Colon (tissue), 2 donors: ENCODE results near the gene KPNA2.
"Not testable (repeated sequence)": the region's sequence is repeated elsewhere in the genome, so short reads cannot be mapped to it uniquely, and the experiment has no call there.

Source experiments
- FAIRE-seq: peaks from 2 replicates; lab custom pipeline; 2012; peaks lifted over from hg19 to GRCh38; lab: Jason Lieb, UNC
- donor health status: control.
- donor health status: control.

The KPNA2 gene

GRCh38 chr17:68035523-68036303, at the start of gene KPNA2:
Gene KPNA2, plus strand, starts transcription at chr17:68035735. Its CDS starts 1,398 bp downstream, at chr17:68037133.
- FAIRE-seq, result no peak

GRCh38 chr17:67990909-67991308, 44.6 kb upstream of the KPNA2 start:
- no peak for FAIRE-seq

- no peak for FAIRE-seq
These were observed 42.9 kb upstream of the KPNA2 start for GRCh38 chr17:67992548-67993152.

- no peak for FAIRE-seq
These were observed 42.2 kb upstream of the KPNA2 start for GRCh38 chr17:67993153-67993997.

- FAIRE-seq, result no peak
These were observed 41.6 kb upstream of the KPNA2 start for GRCh38 chr17:67993998-67994361.

GRCh38 chr17:67994817-67995569, 40.5 kb upstream of the KPNA2 start:
- FAIRE-seq, result no peak

- no peak for FAIRE-seq
These were observed 39.8 kb upstream of the KPNA2 start for GRCh38 chr17:67995570-67996263.

GRCh38 chr17:67996301-67997171, 39.0 kb upstream of the KPNA2 start, which contains the start of gene C17orf58:
Gene C17orf58, minus strand, starts transcription at chr17:67996469. Its CDS starts 271 bp downstream, at chr17:67996198.
- FAIRE-seq, result not testable (repeated sequence)

GRCh38 chr17:67998466-67998865, 37.1 kb upstream of the KPNA2 start:
- FAIRE-seq, result no peak

GRCh38 chr17:67999291-67999911, 36.1 kb upstream of the KPNA2 start:
- FAIRE-seq, result no peak

- no peak for FAIRE-seq
These were observed 31.3 kb upstream of the KPNA2 start for GRCh38 chr17:68004201-68004600.

- FAIRE-seq, result no peak
These were observed 28.7 kb upstream of the KPNA2 start for GRCh38 chr17:68006797-68007196.

- FAIRE-seq, result no peak
These were observed 24.3 kb upstream of the KPNA2 start for GRCh38 chr17:68011199-68011665.

- FAIRE-seq, result no peak
These were observed 22.1 kb upstream of the KPNA2 start for GRCh38 chr17:68013385-68013784.

- FAIRE-seq, result no peak
These were observed 20.3 kb upstream of the KPNA2 start for GRCh38 chr17:68015081-68015723.

- FAIRE-seq, result no peak
These were observed 18.7 kb upstream of the KPNA2 start for GRCh38 chr17:68016838-68017237.

- not testable (repeated sequence) for FAIRE-seq
These were observed 17.0 kb upstream of the KPNA2 start for GRCh38 chr17:68018493-68018892.

GRCh38 chr17:68019336-68019674, 16.2 kb upstream of the KPNA2 start:
- no peak for FAIRE-seq

GRCh38 chr17:68019675-68020408, 15.7 kb upstream of the KPNA2 start:
- FAIRE-seq, result no peak
